ENCODE measurements around the gene MEIS2. TPM values are rescaled to one million over a fixed set of nuclear protein-coding genes. Genes with fewer than 3 reads are reported as not detected.

The MEIS2 gene
- total RNA-seq, 2 experiments from 2014 or later = not detected

DNA sequence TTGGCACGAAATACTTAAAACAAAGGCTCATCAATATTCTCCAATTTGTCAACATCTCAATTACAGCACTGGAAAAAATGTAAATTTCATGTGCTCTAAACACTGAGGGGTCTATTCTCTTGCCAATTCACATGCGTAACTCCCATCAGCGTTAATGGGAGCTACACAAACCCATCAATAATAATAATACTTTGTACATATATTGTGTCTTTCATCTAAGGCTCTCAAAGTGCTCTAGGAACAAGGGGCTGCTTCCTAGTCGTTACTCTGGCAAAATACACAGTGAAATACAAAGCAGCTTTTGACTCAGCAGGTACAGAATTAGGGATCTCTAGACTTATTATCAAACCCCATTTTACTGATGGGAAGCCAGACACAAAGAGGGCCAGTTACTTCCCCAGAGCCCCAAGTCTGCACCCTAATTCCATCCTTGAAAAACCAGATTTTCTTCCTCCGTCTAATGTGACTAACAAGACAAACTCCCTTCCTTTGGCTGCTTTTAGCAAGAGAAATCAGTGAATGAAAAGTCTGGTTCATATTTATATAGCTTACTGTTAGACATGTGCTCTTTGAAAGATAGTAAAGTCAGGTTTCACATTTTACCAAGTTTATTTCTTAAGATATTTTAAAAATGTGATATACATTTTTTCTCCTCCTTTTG lies 20.0 kb downstream of the MEIS2 start:
- CTCF ChIA-PET = no interaction called here
- POLR2A ChIA-PET = no interaction called here

DNA sequence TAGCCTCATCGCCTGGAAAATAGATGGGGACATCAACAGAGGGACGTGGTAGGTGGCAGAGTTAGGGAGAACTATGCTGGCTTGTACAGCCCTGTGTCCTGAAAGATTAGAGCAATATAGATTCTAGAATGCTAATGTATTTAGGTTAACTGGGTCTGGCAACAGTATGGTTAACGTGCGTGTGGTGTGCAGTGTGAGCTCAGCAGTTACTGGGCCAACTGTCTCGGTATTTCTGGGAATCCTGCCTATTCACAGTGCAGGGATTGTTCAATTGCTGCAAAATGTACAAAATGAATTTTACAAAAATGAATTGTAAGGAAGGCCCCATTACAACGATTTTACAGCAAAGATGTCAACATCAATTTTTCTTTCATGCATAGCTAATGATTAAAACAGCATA lies 20.6 kb downstream of the MEIS2 start:
- ChIA-PET CTCF (no interaction called here), POLR2A (no interaction called here)

DNA sequence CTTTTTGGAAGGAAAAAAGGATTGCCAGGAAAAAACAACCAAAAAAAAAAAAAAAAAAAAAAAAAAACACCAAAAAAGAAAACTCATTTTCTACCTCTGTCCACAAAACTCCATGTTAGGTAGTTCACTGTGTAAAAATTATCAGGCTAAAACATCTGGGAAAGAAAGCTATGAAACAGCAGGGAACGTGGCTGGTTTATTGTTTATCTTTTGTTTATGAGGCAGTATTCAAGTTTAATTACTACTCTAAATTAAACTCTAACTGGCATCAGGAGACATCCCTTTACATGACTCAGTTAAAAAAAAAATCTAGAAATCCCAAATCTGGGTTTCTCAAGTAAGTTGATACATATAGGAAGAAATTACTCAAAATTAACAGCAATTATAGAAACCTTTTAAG lies 21.8 kb downstream of the MEIS2 start:
- POLR2A ChIA-PET = no interaction called here

DNA sequence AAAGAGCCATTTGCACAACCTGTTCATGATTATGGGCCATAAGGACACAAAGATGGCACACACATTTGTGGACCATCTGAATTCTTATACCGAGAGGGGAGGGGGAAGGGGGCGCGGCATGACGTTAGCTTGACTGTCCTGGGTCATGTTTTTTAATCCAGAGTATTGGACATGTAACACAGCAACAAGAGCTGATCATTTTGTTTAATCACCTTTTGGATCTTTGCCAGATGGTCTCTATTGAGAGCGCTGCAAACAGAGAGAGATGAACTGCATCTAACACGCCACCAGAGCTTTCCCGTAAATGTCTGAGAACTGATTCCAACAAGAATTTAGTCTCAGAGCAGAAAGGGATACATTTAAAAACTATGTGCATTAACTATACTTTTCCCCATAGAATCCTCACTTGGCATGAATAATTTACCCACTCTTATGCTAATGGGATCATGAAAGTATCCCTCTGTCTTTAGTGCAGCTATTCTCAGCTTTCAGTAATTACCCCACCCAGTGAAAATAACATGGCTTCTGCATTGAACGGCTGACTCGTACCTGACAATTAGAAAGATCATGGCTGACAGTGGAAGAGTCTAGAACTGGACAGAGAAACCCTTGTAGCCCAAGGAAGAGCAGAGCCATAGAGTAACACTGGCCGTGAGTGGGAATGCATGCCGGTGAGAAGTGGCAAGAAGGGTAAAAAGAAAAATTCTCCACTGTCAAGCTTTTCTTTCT lies 22.6 kb downstream of the MEIS2 start:
- ChIA-PET CTCF (no interaction called here), POLR2A (no interaction called here)

More for the DNA sequence above, 21.8 kb downstream of the MEIS2 start:
- CTCF ChIA-PET = interaction anchor here (0.7 kb wide), 1 partner anchor 16 kb away, joined by 6 read pairs; no protein-coding TSS in a partner anchor

DNA sequence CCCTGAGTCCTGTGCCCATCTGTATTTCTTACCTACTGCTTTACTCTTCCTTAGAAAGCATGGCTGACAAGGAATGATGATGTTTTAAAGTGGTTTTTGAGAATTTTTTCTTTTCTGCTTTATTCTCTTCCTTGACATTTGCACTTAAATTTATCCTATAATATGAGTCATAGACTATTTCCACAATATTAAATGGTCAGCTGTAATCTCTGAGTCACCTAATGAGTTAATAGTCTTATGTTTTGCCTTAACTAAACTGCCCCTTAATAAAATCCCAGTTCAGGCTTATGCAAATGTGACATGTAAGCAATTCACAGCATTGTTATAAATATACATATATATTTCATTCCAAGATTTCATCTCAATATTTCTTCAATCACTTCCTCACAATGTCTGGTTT lies 23.8 kb downstream of the MEIS2 start:
- ChIA-PET POLR2A (no interaction called here), CTCF (no interaction called here)

DNA sequence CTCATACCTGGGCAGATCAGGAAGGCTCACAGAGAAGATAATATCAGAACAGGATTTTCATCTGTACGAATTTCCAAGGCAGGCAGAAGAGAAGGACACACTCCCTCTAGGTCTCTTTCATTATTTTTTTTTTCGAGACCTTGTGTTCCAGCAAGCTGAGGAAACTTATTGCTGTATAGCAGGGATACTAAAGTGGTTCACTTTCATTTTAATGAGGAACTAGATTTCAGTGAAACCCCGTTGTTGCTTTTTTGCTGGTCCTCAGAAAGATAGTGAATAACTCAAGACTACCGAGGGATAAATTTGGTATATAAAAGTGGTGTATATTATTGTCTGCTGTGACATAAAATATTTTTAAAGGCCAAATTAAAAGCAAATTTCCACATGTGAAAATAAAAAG lies 24.6 kb downstream of the MEIS2 start:
- CTCF ChIA-PET = no interaction called here
- POLR2A ChIA-PET = no interaction called here

DNA sequence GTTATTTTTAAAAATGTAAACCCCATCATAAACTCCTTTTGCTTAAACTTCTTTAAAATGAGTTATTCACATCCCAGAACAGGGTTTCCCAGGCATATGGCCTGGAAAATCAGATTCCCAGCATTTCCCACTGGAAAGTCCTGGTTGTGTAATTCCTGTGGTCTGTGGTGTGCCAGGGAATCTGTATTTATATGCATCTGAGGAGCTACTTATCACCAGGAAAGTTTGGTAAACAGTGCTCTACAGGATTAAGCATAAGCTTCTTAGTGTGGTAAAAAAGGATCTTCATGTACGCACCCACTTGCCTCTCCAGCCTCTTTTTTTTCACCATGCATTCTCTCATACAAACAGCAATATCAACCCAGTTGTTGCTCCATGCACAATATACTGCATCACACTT lies 28.2 kb downstream of the MEIS2 start:
- POLR2A ChIA-PET = no interaction called here

DNA sequence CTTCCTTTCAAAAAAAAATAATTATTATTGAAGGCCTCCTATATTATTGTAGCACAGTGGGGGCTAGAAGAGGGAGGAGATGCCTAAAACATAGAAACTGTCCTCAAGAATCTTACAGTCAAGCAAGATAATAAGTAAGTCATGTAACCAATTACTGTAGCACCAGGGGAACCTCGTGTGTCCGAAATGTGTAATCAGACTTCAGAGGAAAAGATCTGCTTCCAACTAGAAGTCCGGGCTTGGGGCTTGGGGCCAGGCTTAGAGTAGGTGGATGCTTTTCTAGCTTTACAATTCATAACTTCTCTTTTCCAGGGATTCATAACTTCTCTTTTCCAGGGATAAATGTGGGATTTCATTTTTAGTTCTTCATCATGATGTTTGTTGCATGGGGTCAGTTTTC lies 29.2 kb downstream of the MEIS2 start:
- ChIA-PET POLR2A (no interaction called here), CTCF (no interaction called here)

More for the DNA sequence above, 28.2 kb downstream of the MEIS2 start:
- CTCF ChIA-PET = no interaction called here

DNA sequence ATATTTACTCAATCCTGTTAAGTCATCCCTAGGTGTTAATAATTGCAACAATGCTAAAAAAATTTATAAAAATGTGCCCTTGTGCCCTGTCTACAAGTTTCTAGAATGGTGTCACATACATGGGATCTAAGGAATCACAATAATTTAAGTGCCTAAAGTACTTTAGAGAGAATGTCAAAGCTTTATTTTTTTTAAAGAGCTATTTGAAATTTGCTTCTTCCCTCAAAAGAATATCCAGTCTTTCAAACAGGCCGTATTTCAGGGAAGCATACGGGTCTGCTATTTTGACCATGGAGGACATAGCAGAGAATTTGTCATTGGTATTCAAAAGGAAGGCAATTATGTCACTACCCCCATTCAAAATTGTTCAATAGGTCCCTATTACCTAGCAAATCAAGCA lies 29.7 kb downstream of the MEIS2 start:
- POLR2A ChIA-PET = no interaction called here
- CTCF ChIA-PET = no interaction called here

DNA sequence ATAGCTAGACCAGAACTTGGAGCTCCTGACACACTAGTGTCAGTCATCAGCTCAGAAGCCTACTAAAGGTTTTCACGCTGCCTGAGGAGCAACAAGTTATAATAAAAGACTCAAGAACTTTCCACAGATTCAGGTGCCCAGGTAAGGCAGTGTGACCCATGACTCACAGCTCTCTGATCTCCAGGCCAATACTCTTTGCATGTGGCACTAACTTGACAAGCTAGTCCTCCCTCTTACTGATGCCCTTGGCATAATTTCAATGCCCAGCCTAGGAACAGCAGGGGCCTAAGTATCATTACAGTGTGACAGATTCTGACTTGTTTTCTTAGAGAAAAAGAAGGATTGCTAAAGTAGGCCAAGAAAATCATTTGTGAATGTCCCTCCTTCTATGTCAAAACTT lies 38.4 kb downstream of the MEIS2 start:
- ChIA-PET CTCF (no interaction called here), POLR2A (no interaction called here)

DNA sequence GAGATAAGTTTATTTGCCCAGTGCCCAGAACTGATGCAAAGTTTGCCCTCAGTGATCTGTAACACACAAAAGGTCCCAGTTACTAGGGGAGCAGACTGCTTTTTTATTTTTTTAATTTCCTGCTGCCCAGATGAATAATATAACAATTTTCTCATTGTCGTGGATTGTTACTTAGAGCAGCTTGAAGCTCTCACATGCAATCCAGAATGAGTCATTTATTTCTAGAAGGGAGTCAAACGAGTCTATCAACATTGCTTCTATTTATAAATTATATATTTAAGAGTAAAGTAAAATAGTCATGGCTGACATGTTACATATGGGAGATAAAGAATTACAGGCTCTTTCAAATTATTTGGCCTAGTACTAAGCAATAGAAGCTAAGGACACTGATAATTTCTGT lies 41.3 kb downstream of the MEIS2 start:
- CTCF ChIA-PET = no interaction called here
- POLR2A ChIA-PET = no interaction called here

DNA sequence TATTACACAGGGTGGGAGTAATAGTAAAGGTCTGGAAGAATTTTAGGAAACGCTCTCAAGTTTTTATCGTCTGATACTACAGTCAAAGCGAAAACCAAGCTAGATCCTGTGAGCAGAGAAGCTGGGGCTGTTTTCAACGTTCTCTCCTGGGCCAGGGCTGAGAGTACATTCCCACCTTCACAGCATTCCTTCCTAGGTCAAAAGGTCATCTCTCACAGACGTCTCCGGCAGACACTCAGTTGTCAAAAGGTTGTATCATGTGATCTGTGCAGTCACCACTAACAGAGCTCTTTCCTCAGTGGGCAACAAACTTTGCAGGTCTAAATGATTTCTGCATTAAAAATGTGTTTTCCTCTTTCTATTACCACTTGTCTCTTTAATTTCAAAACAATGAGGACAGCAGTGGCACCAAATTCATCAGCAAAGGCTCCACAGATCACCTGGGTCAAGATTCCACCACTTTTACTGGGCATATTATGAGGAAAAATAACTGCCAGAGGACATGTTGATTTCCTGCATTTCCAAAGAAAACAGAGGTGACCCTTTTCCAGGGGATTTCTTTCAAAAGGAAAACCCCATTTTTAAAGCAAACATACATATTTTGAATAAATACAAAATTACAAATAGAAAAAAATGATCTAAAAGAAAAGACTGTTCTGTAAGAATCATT lies 41.9 kb downstream of the MEIS2 start:
- CTCF ChIA-PET = interaction anchor here (0.6 kb wide), 1 partner anchor 47 kb away, joined by 6 read pairs; no protein-coding TSS in a partner anchor
- POLR2A ChIA-PET = no interaction called here

DNA sequence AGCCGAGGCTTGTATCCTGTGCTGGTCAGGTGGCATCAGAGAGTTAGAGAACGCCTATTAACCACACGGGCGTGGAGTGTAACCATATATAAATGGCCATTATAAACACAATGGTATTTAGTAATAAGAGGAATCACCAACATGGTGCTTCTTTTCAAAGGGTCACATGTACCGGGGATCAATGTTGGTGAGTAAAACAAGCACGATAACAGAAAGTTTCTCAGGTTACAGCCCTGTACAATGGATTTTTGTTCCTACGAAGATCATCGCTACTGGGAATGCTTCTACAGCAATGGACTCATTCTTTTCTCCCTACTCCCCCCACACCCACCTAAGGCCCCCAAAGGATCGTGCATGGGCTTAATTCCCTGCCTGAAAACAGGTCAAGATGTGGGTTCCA lies 42.5 kb downstream of the MEIS2 start:
- ChIA-PET POLR2A (no interaction called here), CTCF (interaction anchor here (0.6 kb wide), 1 partner anchor 47 kb away, joined by 6 read pairs; no protein-coding TSS in a partner anchor)

DNA sequence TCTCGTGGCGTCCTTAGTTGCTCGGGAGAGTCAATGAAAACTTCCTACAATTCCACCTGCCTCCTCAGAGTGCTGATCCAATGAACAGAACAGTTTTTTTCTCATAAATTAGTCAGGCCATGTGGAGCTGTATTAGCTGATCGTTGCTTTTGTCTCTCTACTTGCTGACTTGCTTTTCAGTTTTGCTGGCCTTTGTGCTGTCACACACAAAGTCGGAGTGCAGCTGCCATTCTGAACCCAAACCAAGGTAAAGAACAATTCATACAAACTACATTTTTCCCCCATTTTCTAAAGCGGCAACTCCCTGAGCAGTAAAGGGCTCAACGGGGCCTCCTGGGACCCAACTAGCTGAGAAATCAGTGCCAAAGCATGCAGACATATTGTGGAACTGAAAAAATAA lies 43.1 kb downstream of the MEIS2 start:
- ChIA-PET POLR2A (no interaction called here), CTCF (no interaction called here)

DNA sequence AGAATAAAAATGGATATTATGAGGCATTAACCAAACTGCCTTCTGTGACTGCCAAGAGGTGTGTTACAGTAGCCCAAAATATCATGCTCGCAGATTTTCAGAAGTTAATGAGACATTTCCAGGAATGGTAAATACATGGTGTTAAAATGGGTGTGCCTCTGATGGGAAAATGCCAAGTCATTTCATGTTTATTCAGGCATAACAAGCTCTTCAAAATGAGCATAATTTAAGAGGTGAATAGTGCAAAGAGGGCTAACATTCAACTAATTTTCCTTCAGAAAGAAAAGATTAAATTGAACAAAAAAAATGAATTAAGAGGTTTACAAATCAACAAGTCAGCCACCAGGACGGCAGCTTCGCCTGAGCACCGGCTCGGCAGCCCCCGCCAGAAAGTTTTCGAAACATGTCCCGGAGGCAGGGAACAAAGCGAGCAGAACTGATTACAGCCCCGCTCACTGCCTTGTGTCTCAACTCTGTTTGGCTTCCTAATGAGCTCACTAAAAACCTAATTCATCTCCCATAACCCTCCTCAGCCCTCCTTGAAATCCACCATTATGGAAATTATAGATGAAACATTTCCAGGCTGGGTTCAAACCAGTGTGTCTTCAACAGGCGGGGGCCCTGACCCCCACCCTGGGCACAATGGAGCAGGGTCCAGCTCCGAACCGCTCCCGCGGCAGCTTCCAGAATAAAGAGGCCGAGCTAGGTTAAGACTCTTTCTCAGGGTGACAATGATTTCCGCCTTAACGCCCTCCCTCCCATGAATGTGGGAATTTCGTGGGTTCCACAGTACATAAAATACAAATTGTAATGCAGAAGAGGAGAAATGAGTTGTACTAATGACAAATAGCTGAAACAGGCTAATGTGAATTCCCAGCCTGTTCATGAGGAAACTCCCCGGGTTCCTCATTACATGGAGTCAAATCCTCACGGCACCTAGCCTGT lies 43.9 kb downstream of the MEIS2 start:
- ChIA-PET POLR2A (no interaction called here), CTCF (interaction anchor here (0.6 kb wide), 1 partner anchor 20 kb away, joined by 3 read pairs; no protein-coding TSS in a partner anchor)

DNA sequence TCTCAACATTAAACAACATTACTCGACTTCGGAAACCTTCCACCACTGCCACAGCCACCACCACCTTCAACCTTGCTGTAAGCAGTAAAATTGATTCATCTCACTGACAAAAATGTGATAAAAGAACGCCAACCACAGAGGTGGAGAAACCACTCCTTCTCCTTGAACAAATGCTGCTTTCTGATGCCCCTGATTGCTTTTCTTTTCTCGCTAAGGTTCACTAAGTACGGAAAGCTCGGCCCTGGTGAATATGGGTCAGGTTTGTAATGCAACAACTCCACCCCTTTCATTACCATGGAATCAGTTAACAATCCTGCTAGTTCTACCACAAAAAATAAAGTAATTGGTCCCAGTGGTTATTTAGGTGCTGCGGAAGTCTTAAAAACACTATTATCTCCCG lies 44.9 kb downstream of the MEIS2 start:
- CTCF ChIA-PET = no interaction called here
- POLR2A ChIA-PET = no interaction called here

DNA sequence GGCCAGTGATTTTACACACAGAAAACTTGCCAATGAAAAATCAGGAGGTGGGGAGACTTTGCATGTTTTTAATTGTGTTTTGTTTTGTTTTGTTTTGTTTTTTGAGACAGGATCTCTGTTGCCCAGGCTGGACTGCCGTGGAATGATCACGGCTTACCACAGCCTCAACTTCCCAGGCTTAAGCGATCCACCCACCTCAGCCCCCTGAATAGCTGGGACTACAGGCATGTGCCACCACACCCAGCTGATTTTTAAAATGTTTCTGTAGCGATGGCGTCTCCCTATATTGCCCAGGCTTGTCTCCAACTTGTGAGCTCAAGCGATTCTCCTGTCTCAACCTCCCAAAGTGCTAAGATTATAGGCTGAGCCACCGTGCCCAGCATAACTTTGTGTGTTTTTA lies 46.0 kb downstream of the MEIS2 start:
- CTCF ChIA-PET = no interaction called here

DNA sequence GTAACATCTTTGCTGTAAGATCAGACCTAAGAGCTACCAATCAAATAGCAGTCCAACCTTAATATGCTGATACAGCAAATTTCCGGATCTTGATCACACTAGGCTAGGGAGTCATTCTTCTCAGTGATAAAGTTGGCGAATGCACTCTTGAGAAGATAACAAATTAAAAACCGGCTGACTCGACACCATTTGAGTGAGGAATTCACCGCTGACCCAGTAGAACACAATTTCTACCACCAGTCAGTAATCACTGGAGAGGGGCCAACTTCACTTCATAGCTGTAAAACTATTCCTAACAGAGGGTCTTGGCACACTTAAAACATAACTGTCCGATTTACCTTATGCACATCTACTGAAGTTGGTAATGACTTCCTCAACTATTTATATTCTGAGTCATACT lies 47.2 kb downstream of the MEIS2 start:
- POLR2A ChIA-PET = no interaction called here
- CTCF ChIA-PET = no interaction called here

More for the DNA sequence above, 46.0 kb downstream of the MEIS2 start:
- POLR2A ChIA-PET = no interaction called here

DNA sequence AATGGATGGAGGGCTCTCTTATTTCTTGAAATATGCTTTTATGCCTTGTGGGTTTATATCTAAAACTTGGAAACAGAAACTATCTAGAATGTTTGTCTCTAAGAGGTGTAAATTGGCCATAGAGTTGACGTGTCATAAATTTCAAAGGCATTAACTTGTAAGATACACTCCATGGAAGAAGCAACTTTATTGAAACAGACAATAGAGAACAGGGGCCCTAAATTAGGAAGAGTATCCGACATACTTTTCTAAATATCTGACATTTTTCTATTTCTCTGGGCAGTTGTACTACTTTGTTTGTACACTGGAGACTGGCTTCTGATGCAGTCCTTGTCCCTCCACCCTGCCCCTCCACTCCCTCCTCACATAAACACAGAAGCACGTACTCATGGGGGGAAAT lies 50.0 kb downstream of the MEIS2 start:
- ChIA-PET CTCF (no interaction called here), POLR2A (no interaction called here)

DNA sequence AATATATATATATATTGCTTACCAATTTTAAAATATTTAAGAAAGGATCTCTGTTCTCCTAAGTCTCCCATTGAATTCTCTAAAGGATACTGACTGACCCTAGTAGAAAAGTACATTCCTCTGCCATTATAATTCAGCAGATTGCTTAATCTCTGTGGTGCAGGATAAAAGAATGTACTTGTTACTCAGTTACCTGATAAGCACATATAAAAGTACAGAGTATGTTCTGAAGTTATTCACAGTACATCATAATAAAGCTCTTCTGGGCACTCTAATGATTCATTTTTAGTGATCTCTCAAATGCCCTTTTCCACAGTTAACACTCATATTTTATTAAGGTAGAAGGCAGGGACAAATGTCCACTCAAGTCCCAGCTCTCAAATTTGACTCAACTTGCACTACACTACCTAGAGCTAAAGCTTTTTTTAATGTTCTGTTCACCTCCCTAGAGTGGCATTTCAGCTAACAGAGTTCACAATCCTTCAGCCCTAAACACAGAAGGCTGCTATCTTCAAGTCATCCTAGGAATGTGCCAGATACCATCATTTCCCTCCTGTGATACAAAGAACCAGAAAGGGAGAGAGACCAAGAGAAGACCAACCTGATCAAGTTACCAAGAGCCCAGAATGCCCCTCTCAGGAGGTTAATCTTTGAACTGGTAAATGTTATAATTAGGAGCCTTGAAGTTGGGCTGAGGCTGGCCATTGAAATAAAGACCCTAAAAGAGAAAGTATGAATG lies 53.3 kb downstream of the MEIS2 start:
- CTCF ChIA-PET = no interaction called here
- POLR2A ChIA-PET = no interaction called here

Data from activated CD8-positive, alpha-beta memory T cell treated with anti-CD3 and anti-CD28 coated beads for 36 hours (primary cell).